ENCODE measurements around the gene NPW.
A peak's percentile ranks its signal among the peaks of the same experiment; 100 is the strongest.

- TF ChIP-seq TCF12 (IDR thresholded peaks at IDR 0.05; ENCODE audit: low read depth) = no peak
- TF ChIP-seq RAD21 (IDR thresholded peaks at IDR 0.05; ENCODE audit: low read depth) = no peak
- TF ChIP-seq REST (IDR thresholded peaks at IDR 0.05; ENCODE audit: low read depth) = no peak
- TF ChIP-seq NFIC (IDR thresholded peaks at IDR 0.05) = no peak
- TF ChIP-seq CREB1 (IDR thresholded peaks at IDR 0.05; ENCODE audit: low read depth) = no peak
- TF ChIP-seq EP300 (IDR thresholded peaks at IDR 0.05; ENCODE audit: borderline replicate concordance) = no peak
- no peak for TF ChIP-seq MAX (IDR thresholded peaks at IDR 0.05)
- TF ChIP-seq CEBPB (IDR thresholded peaks at IDR 0.05) = no peak
- TF ChIP-seq FOXM1 (IDR thresholded peaks at IDR 0.05; ENCODE audit: borderline replicate concordance, low read depth) = no peak
- TF ChIP-seq TAF1 (IDR thresholded peaks at IDR 0.05; ENCODE audit: low read depth) = peak; percentile 25; the same call in 1 of the 2 replicates
- no peak for TF ChIP-seq TEAD4 (IDR thresholded peaks at IDR 0.05)
- no peak for TF ChIP-seq YY1 (IDR thresholded peaks at IDR 0.05; ENCODE audit: low read depth)
These were observed 7.0 kb downstream of the NPW start, which contains the start of gene NHERF2 for GRCh38 chr16:2026461-2027023.
